K562 (cell line): Measurements from ENCODE around the gene MLLT11. TPM values are rescaled to one million over a fixed set of nuclear protein-coding genes. Genes with fewer than 3 reads are reported as not detected.

Experiments used
- CBX1 ChIP-seq: sonication (generic); IDR thresholded peaks from 2 replicates; pipeline ENCODE4 v1.6.1; 2016; ENCODE audit warnings: antibody characterized with exemption, low read depth, mild to moderate bottlenecking
- CXXC5 ChIP-seq: fragments of 250-450 bp; sonication (Bioruptor Pico); IDR thresholded peaks from 2 replicates; pipeline ENCODE4 v1.8.0; 2022; ENCODE audit warnings: inconsistent platforms, mild to moderate bottlenecking, moderate library complexity
- GATA2 ChIP-seq: sonication (generic); formaldehyde crosslinking; IDR thresholded peaks from 2 replicates; pipeline ENCODE4 v1.4.0; 2020; ENCODE audit warnings: mild to moderate bottlenecking, missing genetic modification reagents
- HSF4 ChIP-seq: fragments of 250-450 bp; sonication (Bioruptor Pico); IDR thresholded peaks from 2 replicates; pipeline ENCODE4 v2.1.2; 2022; ENCODE audit warnings: mild to moderate bottlenecking, moderate library complexity, borderline replicate concordance
- KDM1A ChIP-seq, 2 experiments: fragments of 450-650 bp; IDR thresholded peaks; 2 replicates each; pipeline ENCODE4 v1.6.1; 2016; ENCODE audit warnings: mild to moderate bottlenecking in 2 of 2
- MYNN ChIP-seq, 2 experiments: sonication (generic); formaldehyde crosslinking in 1 of 2; IDR thresholded peaks; 2 replicates each; pipeline versions ENCODE4 v1.5.0 to v1.6.1; 2016 to 2020; ENCODE audit warnings: antibody characterized with exemption in 1 of 2, missing genetic modification reagents in 1 of 2
- NFIX ChIP-seq: fragments of 250-450 bp; sonication (Bioruptor Pico); IDR thresholded peaks from 2 replicates; pipeline ENCODE4 v1.4.0; 2020; ENCODE audit warnings: low read depth, mild to moderate bottlenecking, moderate library complexity
- PURB ChIP-seq: sonication (generic); formaldehyde crosslinking; IDR thresholded peaks from 2 replicates; pipeline ENCODE4 v1.9.0; 2021; ENCODE audit warnings: low read depth, mild to moderate bottlenecking, missing genetic modification reagents
- SNRNP70 ChIP-seq: fragments of 200-400 bp; formaldehyde crosslinking; optimal IDR thresholded peaks from 2 replicates; pipeline ENCODE3; 2017; ENCODE audit warnings: low read depth, low read length
- TARDBP ChIP-seq: fragments of 450-650 bp; IDR thresholded peaks from 2 replicates; pipeline ENCODE4 v1.6.1; 2016
- ZNF263 ChIP-seq: sonication (generic); formaldehyde crosslinking; IDR thresholded peaks from 2 replicates; pipeline ENCODE4 v1.8.0; 2022; ENCODE audit warnings: mild to moderate bottlenecking, missing genetic modification reagents, borderline replicate concordance
- ZNF3 ChIP-seq: fragments of 250-450 bp; sonication (Bioruptor Pico); IDR thresholded peaks from 2 replicates; pipeline ENCODE4 v1.5.0; 2021; ENCODE audit warnings: mild to moderate bottlenecking, moderate library complexity
- ZNF561 ChIP-seq: fragments of 450-650 bp; formaldehyde crosslinking; conservative IDR thresholded peaks from 2 replicates; pipeline ENCODE4 v1.4.0; 2020; ENCODE audit warnings: mild to moderate bottlenecking, moderate library complexity
- polyA plus RNA-seq, 8 experiments: library from polyadenylated mRNA; depleted of rRNA in 4 of 8; stranded (reverse) in 5 of 8; unstranded in 3 of 8; fragments of >200 nt; fragmentation: Nextera tagmentation in 2 of 8; fragmentation: Illumina TruSeq in 1 of 8; extraction: Ambion mirVana in 2 of 8; extraction: Trizol in 1 of 8; gene quantifications; 2 replicates each; pipeline versions ENCODE4 v1.2.1 to v1.2.3, GENCODE V29; 2011 to 2014; ENCODE audit warnings: inconsistent platforms in 1 of 8, missing spikeins in 1 of 8
- total RNA-seq, 7 experiments: library from RNA; depleted of rRNA in 6 of 7; stranded (reverse); fragments of >200 nt in 6 of 7; fragmentation: Illumina TruSeq in 2 of 7; extraction: Trizol in 2 of 7; gene quantifications; 2 replicates each; pipeline versions ENCODE4 v1.2.1 to v1.2.3, GENCODE V29; 2011 to 2021; ENCODE audit warnings: low replicate concordance in 1 of 7
- TF ChIP-seq, protein P1 (sequence below): sonication (generic); formaldehyde crosslinking; IDR thresholded peaks from 2 replicates; pipeline ENCODE4 v1.8.0; 2023; ENCODE audit warnings: missing genetic modification reagents, mild to moderate bottlenecking, borderline replicate concordance
- TF ChIP-seq, protein P2 (sequence below): fragments of 250-450 bp; sonication (Bioruptor Pico); IDR thresholded peaks from 2 replicates; pipeline ENCODE4 v1.5.0; 2022; ENCODE audit warnings: mild to moderate bottlenecking
- TF ChIP-seq, protein P3 (sequence below), 2 experiments: fragments of 450-650 bp in 1 of 2; sonication (generic) in 1 of 2; formaldehyde crosslinking in 1 of 2; IDR thresholded peaks in 1 of 2; conservative IDR thresholded peaks in 1 of 2; 2 replicates each; pipeline versions ENCODE4 v1.6.1 to v1.8.1; 2016 to 2023; ENCODE audit warnings: mild to moderate bottlenecking in 2 of 2, moderate library complexity in 2 of 2, inconsistent platforms in 1 of 2, missing genetic modification reagents in 1 of 2
- TF ChIP-seq, protein P4 (sequence below): fragments of 450-650 bp; formaldehyde crosslinking; IDR thresholded peaks from 2 replicates; pipeline ENCODE4 v1.4.0; 2020; ENCODE audit warnings: mild to moderate bottlenecking, moderate library complexity

MLLT11 gene
- total and polyA plus RNA-seq, 9 of the 15 experiments (the other 6 are each of a cell fraction or from before 2014, with no cell fraction given), result 12.1 to 91.0 (median 22.0) TPM

DNA sequence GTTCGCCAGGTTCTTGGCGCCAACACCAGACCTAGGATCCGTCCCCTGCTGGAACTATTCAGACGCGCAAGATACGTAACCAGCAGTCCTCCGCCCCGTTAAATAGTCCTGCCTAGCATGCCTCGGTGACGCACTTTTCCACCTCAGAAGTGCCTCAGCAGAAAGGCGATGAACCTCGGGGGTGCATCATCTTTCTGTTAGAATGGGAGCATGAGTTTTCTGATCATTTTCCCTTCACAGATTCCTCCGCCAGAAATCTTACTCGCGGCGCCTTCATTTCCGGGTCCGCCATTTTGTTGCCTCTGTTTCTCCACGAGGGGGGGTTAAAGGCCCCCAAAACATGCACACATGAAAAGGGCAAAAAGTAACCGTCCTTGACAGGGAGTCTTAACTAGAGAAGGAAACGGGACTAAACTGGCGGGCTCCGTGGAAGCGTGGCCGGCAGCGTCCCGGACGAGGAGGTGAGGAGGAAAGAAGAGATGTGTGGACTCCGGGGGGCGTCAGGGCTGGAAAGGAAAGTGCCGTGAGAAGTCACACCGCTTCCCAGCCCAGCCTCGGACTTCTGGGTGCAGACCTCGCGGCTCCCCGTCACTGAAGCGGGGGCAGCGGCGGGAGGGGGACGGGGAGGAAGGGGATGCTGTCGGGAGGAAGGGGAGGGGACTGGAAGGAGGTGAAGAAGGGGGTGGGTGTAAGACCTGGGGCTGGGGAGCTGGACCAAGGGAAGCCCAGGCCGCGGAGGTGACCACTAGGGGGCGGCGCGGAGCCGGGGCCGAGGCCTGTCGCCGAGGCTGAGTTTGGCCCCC is 10.5 kb downstream of the MLLT11 start, which contains the start of gene GABPB2 (continued):
- TF ChIP-seq, protein P1, sequence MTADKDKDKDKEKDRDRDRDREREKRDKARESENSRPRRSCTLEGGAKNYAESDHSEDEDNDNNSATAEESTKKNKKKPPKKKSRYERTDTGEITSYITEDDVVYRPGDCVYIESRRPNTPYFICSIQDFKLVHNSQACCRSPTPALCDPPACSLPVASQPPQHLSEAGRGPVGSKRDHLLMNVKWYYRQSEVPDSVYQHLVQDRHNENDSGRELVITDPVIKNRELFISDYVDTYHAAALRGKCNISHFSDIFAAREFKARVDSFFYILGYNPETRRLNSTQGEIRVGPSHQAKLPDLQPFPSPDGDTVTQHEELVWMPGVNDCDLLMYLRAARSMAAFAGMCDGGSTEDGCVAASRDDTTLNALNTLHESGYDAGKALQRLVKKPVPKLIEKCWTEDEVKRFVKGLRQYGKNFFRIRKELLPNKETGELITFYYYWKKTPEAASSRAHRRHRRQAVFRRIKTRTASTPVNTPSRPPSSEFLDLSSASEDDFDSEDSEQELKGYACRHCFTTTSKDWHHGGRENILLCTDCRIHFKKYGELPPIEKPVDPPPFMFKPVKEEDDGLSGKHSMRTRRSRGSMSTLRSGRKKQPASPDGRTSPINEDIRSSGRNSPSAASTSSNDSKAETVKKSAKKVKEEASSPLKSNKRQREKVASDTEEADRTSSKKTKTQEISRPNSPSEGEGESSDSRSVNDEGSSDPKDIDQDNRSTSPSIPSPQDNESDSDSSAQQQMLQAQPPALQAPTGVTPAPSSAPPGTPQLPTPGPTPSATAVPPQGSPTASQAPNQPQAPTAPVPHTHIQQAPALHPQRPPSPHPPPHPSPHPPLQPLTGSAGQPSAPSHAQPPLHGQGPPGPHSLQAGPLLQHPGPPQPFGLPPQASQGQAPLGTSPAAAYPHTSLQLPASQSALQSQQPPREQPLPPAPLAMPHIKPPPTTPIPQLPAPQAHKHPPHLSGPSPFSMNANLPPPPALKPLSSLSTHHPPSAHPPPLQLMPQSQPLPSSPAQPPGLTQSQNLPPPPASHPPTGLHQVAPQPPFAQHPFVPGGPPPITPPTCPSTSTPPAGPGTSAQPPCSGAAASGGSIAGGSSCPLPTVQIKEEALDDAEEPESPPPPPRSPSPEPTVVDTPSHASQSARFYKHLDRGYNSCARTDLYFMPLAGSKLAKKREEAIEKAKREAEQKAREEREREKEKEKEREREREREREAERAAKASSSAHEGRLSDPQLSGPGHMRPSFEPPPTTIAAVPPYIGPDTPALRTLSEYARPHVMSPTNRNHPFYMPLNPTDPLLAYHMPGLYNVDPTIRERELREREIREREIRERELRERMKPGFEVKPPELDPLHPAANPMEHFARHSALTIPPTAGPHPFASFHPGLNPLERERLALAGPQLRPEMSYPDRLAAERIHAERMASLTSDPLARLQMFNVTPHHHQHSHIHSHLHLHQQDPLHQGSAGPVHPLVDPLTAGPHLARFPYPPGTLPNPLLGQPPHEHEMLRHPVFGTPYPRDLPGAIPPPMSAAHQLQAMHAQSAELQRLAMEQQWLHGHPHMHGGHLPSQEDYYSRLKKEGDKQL, result no peak
- TF ChIP-seq SNRNP70 (no peak), ZNF3 (CRISPR knock-in tag) (no peak), ZNF263 (CRISPR knock-in tag) (peak; percentile 98), PURB (CRISPR knock-in tag) (no peak), ZNF561 (CRISPR knock-in tag) (no peak), MYNN (IDR thresholded peaks at IDR 0.05) (no peak; the same call in 1 of the 2 replicates), MYNN (CRISPR knock-in tag; IDR thresholded peaks at IDR 0.05) (no peak), CXXC5 (peak; percentile 98), GATA2 (CRISPR knock-in tag) (no peak), TARDBP (peak; percentile 48; the same call in 1 of the 2 replicates), NFIX (no peak), CBX1 (peak; percentile 33), HSF4 (CRISPR knock-in tag) (no peak), KDM1A (IDR thresholded peaks at IDR 0.05) (peak; percentile 5 to 34)
- TF ChIP-seq, protein P2, sequence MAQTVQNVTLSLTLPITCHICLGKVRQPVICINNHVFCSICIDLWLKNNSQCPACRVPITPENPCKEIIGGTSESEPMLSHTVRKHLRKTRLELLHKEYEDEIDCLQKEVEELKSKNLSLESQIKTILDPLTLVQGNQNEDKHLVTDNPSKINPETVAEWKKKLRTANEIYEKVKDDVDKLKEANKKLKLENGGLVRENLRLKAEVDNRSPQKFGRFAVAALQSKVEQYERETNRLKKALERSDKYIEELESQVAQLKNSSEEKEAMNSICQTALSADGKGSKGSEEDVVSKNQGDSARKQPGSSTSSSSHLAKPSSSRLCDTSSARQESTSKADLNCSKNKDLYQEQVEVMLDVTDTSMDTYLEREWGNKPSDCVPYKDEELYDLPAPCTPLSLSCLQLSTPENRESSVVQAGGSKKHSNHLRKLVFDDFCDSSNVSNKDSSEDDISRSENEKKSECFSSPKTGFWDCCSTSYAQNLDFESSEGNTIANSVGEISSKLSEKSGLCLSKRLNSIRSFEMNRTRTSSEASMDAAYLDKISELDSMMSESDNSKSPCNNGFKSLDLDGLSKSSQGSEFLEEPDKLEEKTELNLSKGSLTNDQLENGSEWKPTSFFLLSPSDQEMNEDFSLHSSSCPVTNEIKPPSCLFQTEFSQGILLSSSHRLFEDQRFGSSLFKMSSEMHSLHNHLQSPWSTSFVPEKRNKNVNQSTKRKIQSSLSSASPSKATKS, result no peak
- TF ChIP-seq, protein P3, sequence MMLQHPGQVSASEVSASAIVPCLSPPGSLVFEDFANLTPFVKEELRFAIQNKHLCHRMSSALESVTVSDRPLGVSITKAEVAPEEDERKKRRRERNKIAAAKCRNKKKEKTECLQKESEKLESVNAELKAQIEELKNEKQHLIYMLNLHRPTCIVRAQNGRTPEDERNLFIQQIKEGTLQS (IDR thresholded peaks at IDR 0.05), result peak; percentile 87
- TF ChIP-seq, protein P3 (CRISPR knock-in tag; conservative IDR thresholded peaks at IDR 0.05), result no peak
- TF ChIP-seq, protein P4, sequence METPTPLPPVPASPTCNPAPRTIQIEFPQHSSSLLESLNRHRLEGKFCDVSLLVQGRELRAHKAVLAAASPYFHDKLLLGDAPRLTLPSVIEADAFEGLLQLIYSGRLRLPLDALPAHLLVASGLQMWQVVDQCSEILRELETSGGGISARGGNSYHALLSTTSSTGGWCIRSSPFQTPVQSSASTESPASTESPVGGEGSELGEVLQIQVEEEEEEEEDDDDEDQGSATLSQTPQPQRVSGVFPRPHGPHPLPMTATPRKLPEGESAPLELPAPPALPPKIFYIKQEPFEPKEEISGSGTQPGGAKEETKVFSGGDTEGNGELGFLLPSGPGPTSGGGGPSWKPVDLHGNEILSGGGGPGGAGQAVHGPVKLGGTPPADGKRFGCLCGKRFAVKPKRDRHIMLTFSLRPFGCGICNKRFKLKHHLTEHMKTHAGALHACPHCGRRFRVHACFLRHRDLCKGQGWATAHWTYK (CRISPR knock-in tag), result no peak
